GM21825 (cell line): ENCODE measurements around the gene PRM1.

Experiments used
- ATAC-seq: cut with Tn5 transposase; IDR thresholded peaks from one replicate; pipeline ENCODE4 v1.9.1; 2021; ENCODE audit warnings: mild to moderate bottlenecking, moderate library complexity; ENCODE audit not compliant: unreplicated experiment

The PRM1 gene

GRCh38 chr16:11239644-11240632 lies 41.2 kb downstream of the PRM1 start:
- no peak for ATAC-seq

GRCh38 chr16:11238272-11239202 lies 42.6 kb downstream of the PRM1 start:
- ATAC-seq: no peak

- ATAC-seq: no peak
Observed at GRCh38 chr16:11236461-11237254, 44.5 kb downstream of the PRM1 start.

- no peak for ATAC-seq
Observed at GRCh38 chr16:11235703-11235991, 45.5 kb downstream of the PRM1 start.

- ATAC-seq: no peak
Observed at GRCh38 chr16:11234884-11235702, 46.0 kb downstream of the PRM1 start.

- ATAC-seq: no peak
Observed at GRCh38 chr16:11233727-11234376, 47.3 kb downstream of the PRM1 start.

- ATAC-seq: peak; percentile 54
Observed at GRCh38 chr16:11232852-11233726, 48.0 kb downstream of the PRM1 start.

- no peak for ATAC-seq
Observed at GRCh38 chr16:11232302-11232851, 48.8 kb downstream of the PRM1 start.

GRCh38 chr16:11231367-11231970 lies 49.7 kb downstream of the PRM1 start:
- no peak for ATAC-seq
